H1 (cell line): Measurements from ENCODE around the gene MYL6. TPM values are rescaled to one million over a fixed set of nuclear protein-coding genes. Genes with fewer than 3 reads are reported as not detected.

Experiments used
- CTCF ChIA-PET: fragments of 300-600 bp; sonication (Branson Sonifier 250); formaldehyde crosslinking; loops from one replicate; lab custom pipeline; 2021; ENCODE audit not compliant: partially characterized antibody; lab: Charles Lee
- POLR2A ChIA-PET: fragments of 300-600 bp; sonication (Branson Sonifier 250); formaldehyde crosslinking; loops from one replicate; lab custom pipeline; 2021; ENCODE audit warnings: inconsistent platforms; ENCODE audit not compliant: partially characterized antibody; lab: Charles Lee
- DNase-seq, 2 experiments: peaks; one replicate each; pipeline versions ENCODE4 v3.0.0 to v3.0.0-alpha.2; 2010 to 2022; ENCODE audit warnings: low spot score in 2 of 2, low read depth in 1 of 2, mixed read lengths in 1 of 2
- FAIRE-seq: peaks from 2 replicates; lab custom pipeline; 2011; peaks lifted over from hg19 to GRCh38; lab: Jason Lieb, UNC
- H2AFZ ChIP-seq: 2 replicates; pipeline ENCODE4 v1.8.1; 2012; ENCODE audit warnings: low read length, inconsistent platforms
- H2AK5ac ChIP-seq: 2 replicates; pipeline ENCODE4 v1.6.1; 2013; ENCODE audit warnings: low read depth, low read length
- H2BK120ac ChIP-seq: replicated peaks from 2 replicates; pipeline ENCODE3; 2013; ENCODE audit warnings: low read depth, low read length, inconsistent platforms
- H2BK12ac ChIP-seq: 2 replicates; pipeline ENCODE4 v1.6.1; 2013; ENCODE audit warnings: low read depth, low read length
- H2BK15ac ChIP-seq: 2 replicates; pipeline ENCODE4 v1.6.1; 2013; ENCODE audit warnings: low read length
- H2BK20ac ChIP-seq: 2 replicates; pipeline ENCODE4 v1.6.1; 2013; ENCODE audit warnings: low read length
- H2BK5ac ChIP-seq: 2 replicates; pipeline ENCODE4 v1.6.1; 2013; ENCODE audit warnings: low read depth, low read length
- H3K14ac ChIP-seq: 2 replicates; pipeline ENCODE4 v1.6.1; 2013; ENCODE audit warnings: inconsistent platforms; ENCODE audit not compliant: insufficient read length
- H3K18ac ChIP-seq: 2 replicates; pipeline ENCODE4 v1.6.1; 2013; ENCODE audit warnings: low read length; ENCODE audit errors: extremely low read depth
- H3K23ac ChIP-seq: 2 replicates; pipeline ENCODE4 v1.6.1; 2013; ENCODE audit warnings: inconsistent platforms; ENCODE audit not compliant: insufficient read length
- H3K23me2 ChIP-seq: 2 replicates; pipeline ENCODE4 v1.6.1; 2013; ENCODE audit warnings: low read depth, low read length
- H3K27ac ChIP-seq: 2 replicates; pipeline ENCODE4 v1.6.1; 2011; ENCODE audit warnings: low read depth, low read length, inconsistent platforms
- H3K27me3 ChIP-seq, 4 experiments: replicated peaks in 1 of 4; 1 replicate in 1 of 4; 2 replicates in 3 of 4; pipeline versions ENCODE4 v1.6.1 to v1.8.1; 2011 to 2013; ENCODE audit warnings: low read length in 3 of 4, mild to moderate bottlenecking in 3 of 4, inconsistent platforms in 2 of 4, mixed read lengths in 2 of 4, moderate library complexity in 1 of 4; ENCODE audit not compliant: control insufficient read depth in 3 of 4, insufficient read depth in 3 of 4; ENCODE audit errors: extremely low read depth in 1 of 4
- H3K36me3 ChIP-seq, 4 experiments: 2 replicates each; pipeline versions ENCODE4 v1.6.1 to v1.8.1; 2011 to 2013; ENCODE audit warnings: mild to moderate bottlenecking in 4 of 4, low read length in 3 of 4, moderate library complexity in 2 of 4, control low read depth in 1 of 4, inconsistent platforms in 1 of 4; ENCODE audit not compliant: insufficient read depth in 4 of 4, control insufficient read depth in 2 of 4
- H3K4ac ChIP-seq: replicated peaks from 2 replicates; pipeline ENCODE3; 2013; ENCODE audit warnings: low read length, low read depth, mixed read lengths, inconsistent platforms; ENCODE audit not compliant: insufficient read length
- H3K4me1 ChIP-seq, 4 experiments: replicated peaks in 1 of 4; 1 replicate in 1 of 4; 2 replicates in 3 of 4; pipeline versions ENCODE4 v1.6.1 to v1.8.1; 2011 to 2013; ENCODE audit warnings: low read length in 3 of 4, inconsistent platforms in 2 of 4, mixed read lengths in 1 of 4; ENCODE audit not compliant: insufficient read depth in 4 of 4, control insufficient read depth in 3 of 4
- H3K4me2 ChIP-seq, 2 experiments: 2 replicates each; pipeline versions ENCODE4 v1.6.1 to v1.8.1; 2011 to 2013; ENCODE audit warnings: low read depth in 2 of 2, low read length in 2 of 2, control low read depth in 1 of 2, inconsistent platforms in 1 of 2, mild to moderate bottlenecking in 1 of 2; ENCODE audit not compliant: insufficient read depth in 1 of 2
- H3K4me3 ChIP-seq, 4 experiments: fragments of 200-600, 300-600 bp in 1 of 4; sonication (generic), shearing (Covaris generic), sonication (Bioruptor Twin) in 1 of 4; 2 replicates each; pipeline versions ENCODE4 v1.5.1 to v1.8.1; 2011 to 2016; ENCODE audit warnings: low read length in 4 of 4, low read depth in 3 of 4, control low read depth in 2 of 4, inconsistent platforms in 2 of 4, mild to moderate bottlenecking in 2 of 4, mixed read lengths in 1 of 4, moderate library complexity in 1 of 4; ENCODE audit not compliant: insufficient read depth in 2 of 4; ENCODE audit errors: extremely low read depth in 1 of 4
- H3K56ac ChIP-seq: replicated peaks from 2 replicates; pipeline ENCODE3; 2013; ENCODE audit warnings: low read depth, mild to moderate bottlenecking, mixed read lengths, low read length, inconsistent platforms; ENCODE audit not compliant: insufficient read length
- H3K79me1 ChIP-seq: 2 replicates; pipeline ENCODE4 v1.6.1; 2013; ENCODE audit warnings: low read depth, low read length, control low read depth
- H3K79me2 ChIP-seq, 2 experiments: 2 replicates each; pipeline versions ENCODE4 v1.6.1 to v1.8.1; 2012 to 2013; ENCODE audit warnings: low read length in 2 of 2, mild to moderate bottlenecking in 2 of 2, inconsistent platforms in 1 of 2; ENCODE audit not compliant: insufficient read depth in 2 of 2, control insufficient read depth in 1 of 2
- H3K9ac ChIP-seq, 4 experiments: replicated peaks in 1 of 4; 1 replicate in 1 of 4; 2 replicates in 3 of 4; pipeline versions ENCODE4 v1.6.1 to v1.8.1; 2011 to 2013; ENCODE audit warnings: low read depth in 3 of 4, low read length in 3 of 4, control low read depth in 2 of 4, mild to moderate bottlenecking in 2 of 4, moderate library complexity in 2 of 4, inconsistent platforms in 1 of 4; ENCODE audit errors: extremely low read depth in 1 of 4
- H3K9me3 ChIP-seq, 2 experiments: 2 replicates each; pipeline versions ENCODE4 v1.6.1 to v1.8.1; 2012 to 2013; ENCODE audit warnings: mild to moderate bottlenecking in 2 of 2, moderate library complexity in 2 of 2, control low read depth in 1 of 2, inconsistent platforms in 1 of 2, low read depth in 1 of 2, low read length in 1 of 2, mixed read lengths in 1 of 2; ENCODE audit not compliant: insufficient read depth in 2 of 2
- H4K20me1 ChIP-seq, 2 experiments: replicated peaks in 1 of 2; 2 replicates each; pipeline versions ENCODE3 to v1.8.1; 2011 to 2013; ENCODE audit warnings: inconsistent platforms in 2 of 2, low read length in 2 of 2, mild to moderate bottlenecking in 1 of 2; ENCODE audit not compliant: insufficient read depth in 2 of 2, control insufficient read depth in 1 of 2
- H4K5ac ChIP-seq: 2 replicates; pipeline ENCODE4 v1.6.1; 2013; ENCODE audit warnings: low read length, low read depth, mixed read lengths, inconsistent platforms; ENCODE audit not compliant: insufficient read length
- H4K8ac ChIP-seq: 2 replicates; pipeline ENCODE4 v1.8.0; 2013; ENCODE audit warnings: mild to moderate bottlenecking, moderate library complexity, low read length, inconsistent platforms; ENCODE audit not compliant: insufficient read depth; ENCODE audit errors: extremely low read depth
- H4K91ac ChIP-seq: replicated peaks from 2 replicates; pipeline ENCODE3; 2013; ENCODE audit warnings: low read length, mixed read lengths, inconsistent platforms; ENCODE audit not compliant: insufficient read length
- ASH2L ChIP-seq: fragments of 200-600, 300-600 bp; sonication (generic); IDR thresholded peaks from one replicate; pipeline ENCODE4 v1.7.1; 2017; ENCODE audit warnings: low read length
- BCL11A ChIP-seq, 2 experiments: IDR thresholded peaks; one replicate each; pipeline ENCODE4 v1.6.1; 2011; ENCODE audit warnings: low read depth in 2 of 2, low read length in 2 of 2, mild to moderate bottlenecking in 2 of 2
- CREB1 ChIP-seq: IDR thresholded peaks from 2 replicates; pipeline ENCODE4 v1.6.1; 2012; ENCODE audit warnings: inconsistent platforms
- EGR1 ChIP-seq: IDR thresholded peaks from 2 replicates; pipeline ENCODE4 v1.6.1; 2011; ENCODE audit warnings: low read depth, low read length, borderline replicate concordance
- EZH2 ChIP-seq: fragments of 200-600 bp; sonication (generic); IDR thresholded peaks from 2 replicates; pipeline ENCODE4 v1.7.1; 2012; ENCODE audit warnings: low read depth, mild to moderate bottlenecking, moderate library complexity, low read length, inconsistent platforms; ENCODE audit not compliant: severe bottlenecking
- FOSL1 ChIP-seq: IDR thresholded peaks from 2 replicates; pipeline ENCODE4 v1.6.1; 2011; ENCODE audit warnings: mild to moderate bottlenecking, low read depth, low read length, moderate library complexity; ENCODE audit not compliant: insufficient read depth
- GTF2F1 ChIP-seq: IDR thresholded peaks from 2 replicates; pipeline ENCODE4 v1.6.1; 2012; ENCODE audit warnings: low read depth, low read length, improper control_type of control experiment, borderline replicate concordance
- KDM1A ChIP-seq: fragments of 200-600, 300-600 bp; sonication (generic); IDR thresholded peaks from 2 replicates; pipeline ENCODE4 v1.7.1; 2016; ENCODE audit warnings: mild to moderate bottlenecking, low read length, borderline replicate concordance
- NRF1 ChIP-seq: IDR thresholded peaks from 2 replicates; pipeline ENCODE4 v1.6.1; 2011; ENCODE audit warnings: mild to moderate bottlenecking, low read depth, low read length, improper control_type of control experiment
- POLR2A ChIP-seq, 2 experiments: IDR thresholded peaks; 1 replicate in 1 of 2; 2 replicates in 1 of 2; pipeline ENCODE4 v1.6.1; 2011; ENCODE audit warnings: low read depth in 2 of 2, low read length in 2 of 2, mild to moderate bottlenecking in 2 of 2; ENCODE audit errors: control extremely low read depth in 1 of 2
- POLR2AphosphoS5 ChIP-seq: IDR thresholded peaks from 2 replicates; pipeline ENCODE4 v1.6.1; 2011; ENCODE audit warnings: low read depth, low read length
- SUZ12 ChIP-seq: fragments of 200-600 bp; sonication (generic); IDR thresholded peaks from 2 replicates; pipeline ENCODE4 v1.6.1; 2012; ENCODE audit warnings: mild to moderate bottlenecking, inconsistent platforms, low read length, moderate library complexity, mixed read lengths
- TEAD4 ChIP-seq: IDR thresholded peaks from 2 replicates; pipeline ENCODE4 v1.6.1; 2012; ENCODE audit warnings: low read depth, low read length, inconsistent platforms, mixed read lengths
- WGBS, 2 experiments: shearing (Covaris generic) in 1 of 2; methylation state at CpG; one replicate each; pipeline versions ENCODE4 v1.1.6 to v1.1.7; 2013 to 2015; ENCODE audit warnings: low lambda C conversion rate in 2 of 2, mixed read lengths in 2 of 2, inconsistent platforms in 1 of 2, low coverage in 1 of 2, missing lambda C conversion rate in 1 of 2; ENCODE audit not compliant: insufficient replicate concordance in 2 of 2, insufficient coverage in 1 of 2, insufficient read length in 1 of 2; ENCODE audit errors: extremely low coverage in 1 of 2, missing lambda C conversion rate in 1 of 2; 5-methylcytosine and 5-hydroxymethylcytosine counted together
- polyA plus RNA-seq, 7 experiments: library from polyadenylated mRNA; depleted of rRNA in 3 of 7; stranded (reverse) in 5 of 7; unstranded in 2 of 7; fragments of >200 nt in 5 of 7; fragments of 200-250 nt in 2 of 7; gene quantifications; 1 replicate in 5 of 7; 2 replicates in 1 of 7; 4 replicates in 1 of 7; pipeline versions ENCODE4 v1.2.1 to v1.2.3, GENCODE V29; 2011 to 2013; ENCODE audit warnings: missing spikeins in 2 of 7, mixed read lengths in 2 of 7
- total RNA-seq: library from RNA; stranded (reverse); fragmentation: NEBNext Ultra II Directional; extraction: Animal tissue kit (Norgen Biotek cat#: 25700); gene quantifications from 2 replicates; pipeline ENCODE4 v1.2.1, GENCODE V29; 2021

Gene MYL6
- total and polyA plus RNA-seq, 2 of the 8 experiments (the other 6 are each of a cell fraction or from before 2014, with no cell fraction given), result 1,130 to 2,279 TPM

DNA sequence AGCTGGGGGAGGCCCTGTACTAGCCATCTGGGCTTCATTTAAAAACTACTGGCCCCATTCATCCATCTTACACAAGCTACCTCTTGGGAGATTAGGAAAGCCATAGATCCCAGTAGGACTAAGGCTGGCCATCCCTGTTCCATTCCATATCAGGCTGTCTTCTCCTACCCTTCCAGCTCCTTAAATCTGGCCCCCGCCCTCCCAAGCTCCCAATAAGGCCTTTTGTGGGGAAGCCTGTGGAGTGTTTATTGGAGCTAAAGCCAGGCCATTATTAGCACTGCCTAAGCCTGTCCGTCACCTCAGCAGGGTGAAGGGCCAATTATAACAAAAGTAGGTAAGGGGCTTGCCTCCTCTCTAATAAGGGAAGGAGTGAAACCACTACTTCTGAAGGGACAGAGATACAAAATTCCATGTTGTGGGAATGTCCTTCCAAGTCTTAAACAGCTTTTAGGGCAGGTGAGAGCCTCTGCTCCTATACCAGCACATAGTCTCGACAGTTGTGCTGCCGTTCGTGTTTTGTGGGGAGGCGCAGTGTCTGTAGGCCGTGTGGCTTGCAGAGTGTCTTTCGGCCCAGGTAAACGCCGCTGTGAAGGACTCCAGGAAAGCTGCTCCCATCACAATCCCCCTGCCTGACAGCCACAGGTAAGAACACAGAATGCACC is 3.7 kb downstream of the MYL6 start:
- Histone ChIP-seq H2AFZ (no peak overlapping the region), H3K23me2 (peaks cover 19% of the 10 kb centered on the region), H3K36me3 (peaks cover 30 to 71% (median 54%) of the 10 kb centered on the region in 4 experiments), H3K79me2 (peaks cover 3 to 25% of the 10 kb centered on the region in 2 experiments), H4K91ac (no peak overlapping the region), H3K9ac (no peak overlapping the region), H3K18ac (no peak overlapping the region), H2BK5ac (no peak overlapping the region; the same call in 1 of the 2 replicates), H3K4ac (no peak overlapping the region), H3K9me3 (no peaks in the 10 kb centered on the region), H3K4me1 (peaks cover 3 to 33% (median 20%) of the 10 kb centered on the region in 4 experiments), H3K4me2 (peak overlapping the region in 1 of 2 experiments; percentile 77; a peak in 1 of 4 replicates), H3K79me1 (peaks cover 3% of the 10 kb centered on the region; the same call in 1 of the 2 replicates), H2BK20ac (no peak overlapping the region), H4K20me1 (peaks cover 11 to 23% of the 10 kb centered on the region in 2 experiments), H4K5ac (no peak overlapping the region), H3K56ac (no peak overlapping the region), H2BK12ac (no peak overlapping the region), H2BK15ac (no peak overlapping the region), H3K23ac (no peak overlapping the region), H2BK120ac (no peak overlapping the region), H2AK5ac (no peak overlapping the region), H3K27ac (no peak overlapping the region), H3K14ac (no peak overlapping the region), H3K27me3 (no peaks in the 10 kb centered on the region), H3K4me3 (no peak overlapping the region), H4K8ac (peak overlapping the region; percentile 46)
- 92% methylated on average over 10 of the region's 10 CpGs; no CpG with 5 or more reads in 1 of the 2 experiments for WGBS, 2 experiments
- TF ChIP-seq POLR2AphosphoS5, result peak; percentile 24
- TF ChIP-seq GTF2F1, result no peak
- TF ChIP-seq CREB1, result no peak
- TF ChIP-seq POLR2A (IDR thresholded peaks at IDR 0.05; ENCODE audit: control extremely low read depth in 1 of 2, low read depth in 2 of 2, low read length in 2 of 2), result no peak
- no peak for TF ChIP-seq BCL11A (IDR thresholded peaks at IDR 0.05; ENCODE audit: low read depth in 2 of 2, low read length in 2 of 2)
- TF ChIP-seq ASH2L, result peak; percentile 3
- TF ChIP-seq TEAD4, result no peak
- no peak for TF ChIP-seq NRF1
- TF ChIP-seq EGR1, result no peak
- TF ChIP-seq SUZ12, result no peak
- TF ChIP-seq KDM1A, result no peak
- TF ChIP-seq EZH2, result no peak
- TF ChIP-seq FOSL1, result no peak
- ChIA-PET POLR2A (interaction anchor here (0.7 to 15.6 kb wide), 21 partner anchors 8 to 197 kb away, joined by 3 to 656 read pairs (median 4); partner anchors contain the start of genes CNPY2, ERBB3, PA2G4 and RNF41), CTCF (interaction anchor here (0.9 to 6.8 kb wide), 12 partner anchors 10 to 1020 kb away, joined by 3 to 47 read pairs (median 5); partner anchors contain the start of genes ESYT1, MYL6B, RNF41 and SMARCC2)
- no peak for FAIRE-seq
- DNase-seq, result no peak
